ENCODE measurements around the gene IRF2.
"Not testable (repeated sequence)": the region's sequence is repeated elsewhere in the genome, so short reads cannot be mapped to it uniquely, and the experiment has no call there.

IRF2 gene

GRCh38 chr4:184376126-184376838 is 98.1 kb downstream of the IRF2 start:
- in situ Hi-C loops (cut with HindIII; ENCODE audit: low sequenced_read_pairs) = no loop called here
- DNase-seq (ENCODE audit: low read depth, low spot score) = no peak
- H3K4me3 ChIP-seq (ENCODE audit: low read depth, low read length) = no peak overlapping the region
- TF ChIP-seq, protein P1, sequence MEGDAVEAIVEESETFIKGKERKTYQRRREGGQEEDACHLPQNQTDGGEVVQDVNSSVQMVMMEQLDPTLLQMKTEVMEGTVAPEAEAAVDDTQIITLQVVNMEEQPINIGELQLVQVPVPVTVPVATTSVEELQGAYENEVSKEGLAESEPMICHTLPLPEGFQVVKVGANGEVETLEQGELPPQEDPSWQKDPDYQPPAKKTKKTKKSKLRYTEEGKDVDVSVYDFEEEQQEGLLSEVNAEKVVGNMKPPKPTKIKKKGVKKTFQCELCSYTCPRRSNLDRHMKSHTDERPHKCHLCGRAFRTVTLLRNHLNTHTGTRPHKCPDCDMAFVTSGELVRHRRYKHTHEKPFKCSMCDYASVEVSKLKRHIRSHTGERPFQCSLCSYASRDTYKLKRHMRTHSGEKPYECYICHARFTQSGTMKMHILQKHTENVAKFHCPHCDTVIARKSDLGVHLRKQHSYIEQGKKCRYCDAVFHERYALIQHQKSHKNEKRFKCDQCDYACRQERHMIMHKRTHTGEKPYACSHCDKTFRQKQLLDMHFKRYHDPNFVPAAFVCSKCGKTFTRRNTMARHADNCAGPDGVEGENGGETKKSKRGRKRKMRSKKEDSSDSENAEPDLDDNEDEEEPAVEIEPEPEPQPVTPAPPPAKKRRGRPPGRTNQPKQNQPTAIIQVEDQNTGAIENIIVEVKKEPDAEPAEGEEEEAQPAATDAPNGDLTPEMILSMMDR (IDR thresholded peaks at IDR 0.05; ENCODE audit: low read depth, low read length) = no peak

DNA sequence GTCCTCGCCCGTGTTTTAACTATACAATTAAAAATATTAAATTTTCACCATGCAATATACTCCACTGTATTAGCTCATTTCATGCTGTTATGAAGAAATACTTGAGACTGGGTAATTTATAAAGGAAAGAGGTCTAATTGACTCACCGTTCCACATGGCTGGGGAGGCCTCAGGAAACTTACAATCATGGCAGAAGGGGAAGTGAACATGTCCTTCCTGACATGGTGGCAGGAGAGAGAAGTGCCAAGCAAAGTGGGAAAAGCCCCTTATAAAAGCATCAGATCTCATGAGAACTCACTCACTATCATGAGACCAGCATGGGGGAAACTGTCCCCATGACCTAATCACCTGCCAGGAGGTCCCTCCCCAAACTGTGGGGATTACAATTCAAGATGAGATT is 98.7 kb downstream of the IRF2 start:
- DNase-seq (ENCODE audit: low read depth, low spot score); in situ Hi-C loops (cut with HindIII; ENCODE audit: low sequenced_read_pairs); H3K4me3 ChIP-seq (ENCODE audit: low read depth, low read length): not testable (repeated sequence)

GRCh38 chr4:184375027-184375426 is 99.3 kb downstream of the IRF2 start:
- TF ChIP-seq, protein P1 (IDR thresholded peaks at IDR 0.05; ENCODE audit: low read depth, low read length) = no peak
- no peak overlapping the region for H3K4me3 ChIP-seq (ENCODE audit: low read depth, low read length)
- in situ Hi-C loops (cut with HindIII; ENCODE audit: low sequenced_read_pairs) = no loop called here
- no peak for DNase-seq (ENCODE audit: low read depth, low spot score)

DNA sequence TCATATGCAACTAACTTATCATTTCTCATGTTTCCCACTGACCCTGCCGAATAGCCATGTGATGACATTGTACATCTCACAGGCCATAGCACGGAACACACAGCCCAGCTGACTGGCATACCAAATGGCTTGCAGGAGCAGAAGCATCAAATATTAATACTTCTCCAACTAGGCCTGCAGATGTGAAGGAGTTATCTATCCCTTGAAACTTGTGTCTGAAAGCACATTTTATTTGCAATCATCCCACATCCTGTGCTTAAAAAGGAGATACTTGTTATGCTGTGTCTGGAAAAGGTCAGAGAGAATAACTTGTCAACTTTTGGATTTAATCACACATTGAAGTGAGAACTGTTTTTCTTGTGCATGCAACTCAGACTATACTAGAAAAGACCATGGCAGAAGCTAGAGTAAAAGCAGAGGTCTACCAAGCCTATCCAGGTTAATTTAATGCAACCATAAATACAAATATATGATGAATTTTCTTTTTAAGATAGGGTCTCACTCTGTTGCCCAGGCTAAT is 100.4 kb downstream of the IRF2 start:
- no peak overlapping the region for H3K4me3 ChIP-seq (ENCODE audit: low read depth, low read length)
- DNase-seq (ENCODE audit: low read depth, low spot score) = no peak
- TF ChIP-seq, protein P1 (IDR thresholded peaks at IDR 0.05; ENCODE audit: low read depth, low read length) = no peak
- in situ Hi-C loops (cut with HindIII; ENCODE audit: low sequenced_read_pairs) = no loop called here

DNA sequence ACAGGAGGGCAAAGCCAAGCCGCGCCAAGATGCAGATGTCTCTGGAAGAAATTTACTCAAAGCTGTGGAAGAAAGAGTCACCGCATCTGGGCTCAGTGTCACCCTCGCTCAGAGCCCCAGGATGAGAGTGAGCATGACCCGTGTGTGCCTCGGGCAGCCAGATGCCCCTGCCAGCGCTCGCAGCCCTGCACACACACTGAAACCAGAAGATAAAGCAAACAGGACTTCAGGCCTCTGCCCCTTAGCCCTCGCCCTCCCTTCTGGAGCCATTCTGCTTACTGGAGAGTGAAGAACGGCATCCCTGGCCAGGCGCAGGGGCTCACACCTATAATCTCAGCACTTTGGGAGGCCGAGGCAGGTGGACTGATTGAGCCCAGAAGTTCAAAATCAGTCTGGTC is 103.0 kb downstream of the IRF2 start:
- H3K4me3 ChIP-seq (ENCODE audit: low read depth, low read length) = no peak overlapping the region
- in situ Hi-C loops (cut with HindIII; ENCODE audit: low sequenced_read_pairs) = no loop called here
- DNase-seq (ENCODE audit: low read depth, low spot score) = no peak
- TF ChIP-seq, protein P1 (IDR thresholded peaks at IDR 0.05; ENCODE audit: low read depth, low read length) = no peak

GRCh38 chr4:184370711-184371389 is 103.5 kb downstream of the IRF2 start:
- TF ChIP-seq, protein P1 (IDR thresholded peaks at IDR 0.05; ENCODE audit: low read depth, low read length) = no peak
- H3K4me3 ChIP-seq (ENCODE audit: low read depth, low read length) = no peak overlapping the region
- DNase-seq (ENCODE audit: low read depth, low spot score) = peak; percentile 50
- in situ Hi-C loops (cut with HindIII; ENCODE audit: low sequenced_read_pairs) = no loop called here

DNA sequence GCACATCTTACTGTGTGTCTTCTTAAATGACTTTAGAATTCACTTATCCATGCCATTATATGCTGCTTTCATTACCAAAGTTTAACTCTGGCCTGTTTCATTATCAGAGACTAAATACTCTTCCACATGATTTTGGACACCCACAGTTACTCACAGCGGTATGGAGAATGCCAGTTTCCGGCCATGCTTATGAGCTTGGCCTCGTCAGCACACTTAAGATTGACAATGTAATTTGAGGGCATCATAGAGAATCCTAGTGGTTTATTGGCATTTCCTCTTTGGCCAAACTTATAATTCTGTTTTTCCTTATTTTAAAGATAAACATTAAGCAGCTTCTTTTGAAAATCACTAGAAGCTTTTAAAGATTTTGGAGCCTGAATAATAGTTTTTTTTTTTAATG is 104.5 kb downstream of the IRF2 start:
- TF ChIP-seq, protein P1 (IDR thresholded peaks at IDR 0.05; ENCODE audit: low read depth, low read length) = no peak
- in situ Hi-C loops (cut with HindIII; ENCODE audit: low sequenced_read_pairs) = no loop called here
- no peak for DNase-seq (ENCODE audit: low read depth, low spot score)
- H3K4me3 ChIP-seq (ENCODE audit: low read depth, low read length) = no peak overlapping the region
